Measurements from ENCODE around the gene NPHP3.
"Not testable (repeated sequence)": the region's sequence is repeated elsewhere in the genome, so short reads cannot be mapped to it uniquely, and the experiment has no call there.

NPHP3 gene

GRCh38 chr3:132722165-132723023, at the start of gene NPHP3:
TSS of gene NPHP3 (minus strand) at chr3:132722409. CDS start at chr3:132722355, 54 bp downstream.
- DNase-seq, result peak; percentile 88

DNA sequence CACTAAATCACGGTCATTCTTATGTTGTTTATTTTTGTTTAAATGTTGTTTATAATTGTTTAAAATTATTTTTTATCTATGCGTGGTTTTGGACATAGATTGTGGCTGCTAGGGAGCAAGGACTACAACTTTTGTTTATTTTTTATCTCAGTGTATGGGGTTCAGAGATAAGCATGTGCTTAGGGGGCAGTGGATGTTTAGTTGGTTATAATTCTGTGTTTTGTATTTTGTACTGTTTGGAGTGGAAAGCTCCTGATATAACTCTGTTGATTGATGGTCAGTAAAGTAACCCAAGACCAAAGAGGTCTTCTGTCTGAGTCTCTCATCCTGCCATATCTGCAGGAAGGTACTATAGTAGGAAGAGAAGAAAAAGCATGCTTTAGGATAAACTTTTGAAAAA, 36.5 kb upstream of the NPHP3 start:
- DNase-seq, result peak; percentile 11

GRCh38 chr3:132756108-132756650, 34.0 kb upstream of the NPHP3 start:
- no peak for DNase-seq

DNA sequence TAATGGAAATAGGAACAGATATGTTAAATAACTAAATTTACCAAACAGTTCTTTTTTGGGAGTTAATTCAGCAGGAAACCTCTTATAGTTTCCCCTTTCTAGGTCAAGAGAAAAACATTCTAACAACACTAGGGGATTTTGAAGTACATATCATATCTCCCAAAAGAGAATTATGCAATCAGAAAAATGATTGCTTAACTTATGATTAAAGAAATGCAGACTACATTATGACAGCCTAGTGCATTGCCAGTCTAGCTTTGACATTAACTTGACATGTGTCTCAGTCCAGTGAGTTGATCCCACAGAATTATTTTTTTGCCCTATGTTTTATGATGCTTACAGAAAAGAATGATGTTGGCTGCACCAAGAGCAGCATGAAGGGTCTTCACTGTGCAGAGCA, 31.7 kb upstream of the NPHP3 start:
- no peak for DNase-seq

- no peak for DNase-seq
Measured at GRCh38 chr3:132749786-132750185, 27.6 kb upstream of the NPHP3 start.

DNA sequence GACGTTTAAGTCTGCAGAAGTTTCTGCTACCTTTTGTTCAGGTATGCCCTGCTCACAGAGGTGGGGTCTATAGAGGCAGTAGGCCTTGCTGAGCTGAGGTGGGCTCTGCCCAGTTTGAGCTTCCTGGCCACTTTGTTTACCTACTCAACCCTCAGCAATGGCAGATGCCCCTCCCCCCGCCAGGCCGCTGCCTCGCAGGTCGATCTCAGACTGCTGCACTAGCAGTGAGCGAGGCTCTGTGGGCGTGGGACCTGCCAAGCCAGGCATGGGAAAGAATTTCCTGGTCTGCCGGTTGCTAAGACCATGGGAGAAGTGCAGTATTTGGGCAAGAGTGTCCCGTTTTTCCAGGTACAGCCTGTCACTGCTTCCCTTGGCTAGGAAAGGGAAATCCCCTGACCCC, 24.5 kb upstream of the NPHP3 start:
- DNase-seq, result not testable (repeated sequence)

DNA sequence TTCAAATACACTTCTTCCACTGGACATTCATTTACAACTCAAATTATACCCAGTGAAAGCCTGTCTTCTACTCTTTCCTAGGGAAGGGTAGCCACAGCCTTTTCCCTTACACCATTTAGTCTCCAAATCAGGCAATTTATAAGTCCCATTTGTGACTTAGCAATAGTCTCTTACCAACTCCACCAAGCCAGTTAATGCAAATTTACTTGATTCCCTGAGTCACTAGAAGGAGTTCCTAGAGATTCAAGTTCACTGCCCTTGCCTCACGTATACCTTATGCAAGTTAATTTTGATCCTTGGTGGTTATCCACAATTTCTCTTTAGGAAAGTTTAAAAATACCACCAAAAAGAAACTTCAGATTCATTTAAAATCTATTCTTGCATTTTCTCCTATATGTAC, 16.1 kb upstream of the NPHP3 start:
- no peak for DNase-seq

GRCh38 chr3:132735589-132735988, 13.4 kb upstream of the NPHP3 start:
- DNase-seq, result no peak

- DNase-seq, result peak; percentile 50
Measured at GRCh38 chr3:132730891-132731580, 8.8 kb upstream of the NPHP3 start.

DNA sequence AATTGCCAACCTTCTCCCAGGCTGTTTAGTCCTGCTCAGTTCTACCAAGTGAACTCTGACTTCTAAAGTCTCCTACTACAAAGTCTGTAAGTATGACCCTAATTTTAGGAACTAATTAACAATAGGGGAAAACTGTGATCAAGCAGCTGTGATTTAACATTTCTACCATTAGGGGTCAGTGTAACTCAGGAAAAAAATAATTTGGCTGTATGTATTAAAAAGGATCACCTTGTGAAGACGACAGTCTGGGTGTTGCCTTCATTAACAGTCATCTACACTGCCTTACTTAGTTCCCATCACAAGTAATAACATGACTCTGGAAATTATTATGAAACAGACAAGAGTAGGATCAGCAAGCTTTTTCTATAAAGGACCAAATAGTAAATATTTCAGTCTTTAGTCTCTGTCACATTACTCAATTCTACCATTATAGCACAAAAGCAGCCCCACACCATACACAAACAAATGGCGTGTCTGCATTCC, 4.2 kb upstream of the NPHP3 start:
- peak; percentile 75 for DNase-seq

- DNase-seq, result no peak
Measured at GRCh38 chr3:132723024-132723950, 1.1 kb upstream of the NPHP3 start.

DNA sequence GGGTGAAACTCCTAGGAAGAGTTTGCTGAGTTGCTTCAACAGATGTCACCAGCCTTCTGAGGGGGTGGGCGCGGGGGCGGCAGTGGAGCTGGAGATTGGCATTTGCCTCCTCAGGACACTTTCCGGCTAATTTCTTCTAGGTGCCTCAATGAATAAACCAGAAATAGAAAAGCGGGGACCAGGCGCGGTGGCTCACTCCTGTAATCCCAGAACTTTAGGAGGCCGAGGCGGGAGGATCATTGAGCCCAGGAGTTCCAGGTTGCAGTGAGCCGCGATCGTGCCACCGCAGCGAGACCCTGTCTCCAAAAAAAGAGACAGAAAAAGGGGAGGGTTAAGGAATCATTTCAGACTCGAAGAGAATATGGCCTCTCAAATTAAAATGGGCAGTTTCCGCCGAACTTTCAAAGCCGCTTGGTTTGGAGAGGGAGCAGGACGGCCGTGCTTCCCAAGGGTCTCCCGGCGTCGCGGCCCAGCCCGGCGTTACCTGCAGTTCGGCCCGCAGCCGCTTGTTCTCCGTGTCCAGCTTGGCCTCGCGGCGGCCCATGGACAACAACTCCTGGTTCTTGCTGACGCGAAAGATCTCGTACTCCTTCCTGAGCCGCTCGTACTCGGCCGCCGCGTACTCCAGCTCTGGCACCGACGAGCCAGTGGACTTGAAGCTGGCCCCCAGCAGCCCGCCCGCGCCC, 587 bp downstream of the NPHP3 start:
- peak; percentile 58 for DNase-seq

GRCh38 chr3:132720228-132720627, 2.0 kb downstream of the NPHP3 start:
- peak; percentile 60 for DNase-seq

- DNase-seq, result no peak
Measured at GRCh38 chr3:132716372-132716771, 5.8 kb downstream of the NPHP3 start.

- no peak for DNase-seq
Measured at GRCh38 chr3:132713977-132714727, 8.1 kb downstream of the NPHP3 start.

DNA sequence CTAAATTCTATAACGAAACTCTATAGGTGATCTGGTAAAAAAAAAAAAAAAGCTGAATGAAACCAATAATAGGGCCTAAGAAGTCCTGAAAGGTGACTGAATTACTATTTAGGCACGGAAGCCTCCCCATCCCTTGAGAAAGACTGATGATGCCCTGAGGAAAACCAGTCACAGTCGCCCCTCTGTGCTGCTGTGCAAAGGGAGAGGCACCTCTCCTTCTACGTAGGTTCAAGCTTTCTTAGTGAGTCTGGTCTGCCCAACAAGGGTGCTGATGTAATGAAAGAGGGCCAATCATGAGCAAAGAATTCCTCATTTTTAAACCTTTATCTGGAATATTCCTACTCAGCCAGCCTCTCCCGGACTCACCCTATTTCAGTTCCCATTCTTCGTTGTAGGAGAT, 11.9 kb downstream of the NPHP3 start:
- no peak for DNase-seq

DNA sequence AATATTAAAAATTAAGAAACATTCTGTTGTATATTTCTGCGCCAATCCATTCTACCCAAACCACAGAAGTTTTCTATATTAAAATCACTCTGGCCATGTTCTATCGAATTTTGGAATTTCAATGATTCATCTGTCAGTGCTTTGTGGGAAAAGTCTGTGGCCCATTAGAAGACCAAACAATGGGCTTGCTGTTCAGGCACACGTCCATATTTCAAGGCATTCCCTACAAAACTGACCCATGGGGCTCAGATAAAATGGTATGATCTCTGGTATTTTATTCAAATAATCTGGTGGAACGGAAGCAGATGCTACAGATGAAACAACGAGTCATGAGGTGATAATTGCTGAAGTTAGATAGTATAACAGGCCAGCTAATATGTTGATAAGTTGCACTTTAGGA, 12.4 kb downstream of the NPHP3 start:
- DNase-seq, result no peak

DNA sequence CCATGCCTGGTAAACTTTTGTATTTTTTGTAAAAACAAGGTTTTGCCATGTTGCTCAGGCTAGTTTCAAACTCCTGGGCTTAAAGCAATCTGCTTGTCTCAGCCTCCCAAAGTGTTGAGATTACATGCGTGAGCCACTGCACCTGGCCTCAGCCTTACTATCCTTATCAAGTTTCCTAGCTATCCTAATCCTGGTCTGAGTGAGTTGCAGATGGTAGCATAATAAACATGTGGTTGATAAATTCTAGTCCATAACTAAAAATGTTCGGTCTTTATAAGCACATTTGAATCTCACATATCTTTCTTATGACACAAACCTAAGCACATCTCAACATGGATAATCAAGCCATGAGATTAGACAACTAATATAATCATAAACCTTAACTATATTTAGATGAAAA, 18.5 kb downstream of the NPHP3 start:
- no peak for DNase-seq

DNA sequence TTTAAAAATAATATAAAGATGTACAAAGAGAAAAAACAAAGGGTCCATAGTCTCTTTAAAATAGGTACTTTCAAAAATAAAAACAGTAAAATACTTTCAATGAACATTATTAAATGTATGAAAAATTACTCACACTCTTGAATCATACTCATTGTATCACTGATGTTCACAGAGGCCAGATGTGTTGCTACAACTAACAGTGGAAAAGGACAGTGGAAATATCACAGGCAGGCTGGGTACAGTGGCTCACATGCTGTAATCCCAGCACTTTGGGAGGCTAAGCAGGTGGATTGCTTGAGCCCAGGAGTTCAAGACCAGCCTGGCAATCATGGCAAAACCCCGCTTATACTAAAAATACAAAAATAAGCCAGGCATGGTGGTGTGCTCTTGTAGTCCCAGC, 26.8 kb downstream of the NPHP3 start:
- no peak for DNase-seq

DNA sequence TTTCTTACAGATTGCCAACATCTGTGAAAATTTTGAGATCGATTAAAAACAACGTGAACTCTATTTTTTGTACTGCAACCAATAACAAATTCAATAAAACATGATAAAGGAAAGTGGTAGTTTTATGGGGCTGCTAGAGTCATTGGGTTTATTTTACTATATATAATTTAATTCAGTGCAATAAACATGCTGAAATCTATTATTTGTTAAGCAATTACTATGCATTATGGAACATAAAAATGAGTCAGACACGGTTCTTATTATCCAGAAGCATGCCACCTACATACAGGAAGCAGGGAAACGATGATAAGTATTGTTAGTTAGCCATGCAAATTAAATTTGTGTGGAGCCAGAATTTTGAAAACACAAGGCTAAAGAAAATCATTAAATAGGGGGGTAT, 27.2 kb downstream of the NPHP3 start:
- no peak for DNase-seq

GRCh38 chr3:132690040-132690439, 32.2 kb downstream of the NPHP3 start:
- DNase-seq, result no peak
